Thyroid gland (tissue), 4 donors: ENCODE results near the gene DST. TPM values are rescaled to one million over a fixed set of nuclear protein-coding genes. Genes with fewer than 3 reads are reported as not detected.

ENCODE experiments used
- DNase-seq, 2 donors: peaks; one replicate each; pipeline ENCODE4 v3.0.0-alpha.2; 2019
- H3K27ac ChIP-seq, 3 donors: fragments of 200-600 bp; sonication (generic); 1 replicate in 2 of 3; 2 replicates in 1 of 3; pipeline ENCODE4 v1.5.1; 2016 to 2019; ENCODE audit warnings: mild to moderate bottlenecking in 1 of 3, moderate library complexity in 1 of 3
- H3K27me3 ChIP-seq: fragments of 200-600 bp; sonication (generic); one replicate; pipeline ENCODE4 v1.5.1; 2019
- H3K36me3 ChIP-seq, 2 donors: fragments of 200-600 bp; sonication (generic); one replicate each; pipeline ENCODE4 v1.5.1; 2016 to 2019
- H3K4me1 ChIP-seq, 2 donors: fragments of 200-600 bp; sonication (generic); one replicate each; pipeline ENCODE4 v1.5.1; 2017 to 2019
- H3K4me3 ChIP-seq, 3 donors: fragments of 200-600 bp; sonication (generic); replicated peaks in 1 of 3; 1 replicate in 2 of 3; 2 replicates in 1 of 3; pipeline ENCODE4 v1.5.1; 2016; ENCODE audit warnings: mild to moderate bottlenecking in 1 of 3
- H3K9me3 ChIP-seq: fragments of 200-600 bp; sonication (generic); one replicate; pipeline ENCODE4 v1.5.1; 2017
- CTCF ChIP-seq, 6 experiments: fragments of 200-600 bp in 3 of 6; fragments of 450-650 bp in 3 of 6; sonication (generic) in 3 of 6; IDR thresholded peaks; one replicate each; pipeline ENCODE4 v1.5.1; 2016 to 2019; ENCODE audit warnings: antibody characterized with exemption in 6 of 6, mild to moderate bottlenecking in 2 of 6, inconsistent platforms in 1 of 6, moderate library complexity in 1 of 6
- POLR2A ChIP-seq, 2 donors: fragments of 450-650 bp; IDR thresholded peaks; one replicate each; pipeline ENCODE4 v1.6.1; 2017; ENCODE audit warnings: antibody characterized with exemption in 2 of 2, mild to moderate bottlenecking in 2 of 2, moderate library complexity in 1 of 2
- WGBS, 2 donors: methylation state at CpG; one replicate each; pipeline ENCODE4 v1.1.5; 2017; 5-methylcytosine and 5-hydroxymethylcytosine counted together
- intact Hi-C: fragments of 100-400 bp; cut with DNase I; formaldehyde crosslinking; loops from one replicate; pipeline ENCODE4 v1.15.1; 2023
- total RNA-seq, 4 donors: library from RNA; depleted of rRNA; stranded (reverse); fragments of >200 nt; gene quantifications; one replicate each; pipeline ENCODE4 v1.2.3, GENCODE V29; 2016

Gene DST
- total RNA-seq, 4 donors from 2014 or later, result 99.8 to 169 (median 149) TPM

GRCh38 chr6:56535626-56536025 is 107.1 kb downstream of the DST start:
- DNase-seq, result no peak
- no peak overlapping the region for H3K27ac ChIP-seq
- peaks cover 14 to 28% of the 10 kb centered on the region in 2 donors for H3K4me1 ChIP-seq
- intact Hi-C loops, result no loop called here
- TF ChIP-seq POLR2A (IDR thresholded peaks at IDR 0.05) (no peak), CTCF (IDR thresholded peaks at IDR 0.05) (no peak)
- H3K9me3 ChIP-seq, result no peaks in the 10 kb centered on the region
- peaks cover 0 to 7% of the 10 kb centered on the region in 2 donors for H3K36me3 ChIP-seq
- no peak overlapping the region for H3K4me3 ChIP-seq
- H3K27me3 ChIP-seq, result no peaks in the 10 kb centered on the region

GRCh38 chr6:56534680-56535419 is 107.8 kb downstream of the DST start:
- Histone ChIP-seq H3K4me3 (no peak overlapping the region), H3K27ac (no peak overlapping the region), H3K27me3 (no peaks in the 10 kb centered on the region), H3K4me1 (peaks cover 7 to 20% of the 10 kb centered on the region in 2 donors), H3K9me3 (no peaks in the 10 kb centered on the region), H3K36me3 (peaks cover 0 to 9% of the 10 kb centered on the region in 2 donors)
- no peak for DNase-seq
- intact Hi-C loops, result no loop called here
- TF ChIP-seq CTCF (IDR thresholded peaks at IDR 0.05), result no peak
- no peak for TF ChIP-seq POLR2A (IDR thresholded peaks at IDR 0.05)
- WGBS, 2 donors, result 89 to 91% methylated on average over 8 of the region's 8 CpGs

GRCh38 chr6:56532766-56533551 is 109.7 kb downstream of the DST start:
- DNase-seq, result no peak
- Histone ChIP-seq H3K27ac (no peak overlapping the region), H3K36me3 (peaks cover 0 to 13% of the 10 kb centered on the region in 2 donors), H3K27me3 (no peaks in the 10 kb centered on the region), H3K4me3 (no peak overlapping the region), H3K4me1 (peaks cover 3 to 10% of the 10 kb centered on the region in 2 donors), H3K9me3 (no peaks in the 10 kb centered on the region)
- 83 to 86% methylated on average over 5 of the region's 5 CpGs for WGBS, 2 donors
- TF ChIP-seq POLR2A (IDR thresholded peaks at IDR 0.05), result no peak
- TF ChIP-seq CTCF (IDR thresholded peaks at IDR 0.05), result no peak
- intact Hi-C loops, result no loop called here

- intact Hi-C loops, result no loop called here
- peaks cover 0 to 6% of the 10 kb centered on the region in 2 donors for H3K4me1 ChIP-seq
Measured at GRCh38 chr6:56531839-56532595, 110.7 kb downstream of the DST start.

More at GRCh38 chr6:56531839-56532595, 110.7 kb downstream of the DST start:
- H3K9me3 ChIP-seq, result no peaks in the 10 kb centered on the region
- DNase-seq, result no peak
- TF ChIP-seq CTCF (IDR thresholded peaks at IDR 0.05) (no peak), POLR2A (IDR thresholded peaks at IDR 0.05) (no peak)
- H3K27ac ChIP-seq, result no peak overlapping the region
- H3K4me3 ChIP-seq, result no peak overlapping the region
- H3K36me3 ChIP-seq, result peaks cover 0 to 13% of the 10 kb centered on the region in 2 donors
- no peaks in the 10 kb centered on the region for H3K27me3 ChIP-seq
- WGBS, 2 donors, result 95 to 97% methylated on average over 5 of the region's 5 CpGs
